SU-DHL-6 (cell line): ENCODE data around the gene C19orf53.

Experiments
- H2AFZ ChIP-seq: fragments of 200-600 bp; sonication (generic); 2 replicates; pipeline ENCODE4 v1.6.1; 2014; ENCODE audit warnings: low read depth, mild to moderate bottlenecking, moderate library complexity, mixed read lengths, antibody characterized with exemption, low read length; ENCODE audit not compliant: severe bottlenecking
- H3F3A ChIP-seq: fragments of 200-600 bp; shearing (Covaris generic); 2 replicates; pipeline ENCODE4 v1.6.0; 2016; ENCODE audit warnings: antibody characterized with exemption, mild to moderate bottlenecking; ENCODE audit not compliant: insufficient read depth
- H3K27ac ChIP-seq: fragments of 200-600 bp; sonication (generic); 2 replicates; pipeline ENCODE4 v1.5.1; 2016; ENCODE audit warnings: low read depth, mild to moderate bottlenecking, low read length, moderate library complexity, mixed read lengths
- H3K27me3 ChIP-seq: fragments of 200-600 bp; sonication (generic), shearing (Covaris generic); 2 replicates; pipeline ENCODE4 v1.6.0; 2014; ENCODE audit warnings: mild to moderate bottlenecking, low read length
- H3K36me3 ChIP-seq: fragments of 200-600 bp; sonication (generic); 2 replicates; pipeline ENCODE4 v1.6.1; 2014; ENCODE audit warnings: mild to moderate bottlenecking, low read length, mixed read lengths
- H3K4me2 ChIP-seq: fragments of 300-600, 200-600 bp; shearing (Covaris generic), sonication (generic); 2 replicates; pipeline ENCODE4 v1.6.0; 2014; ENCODE audit warnings: low read length, low read depth, mild to moderate bottlenecking; ENCODE audit not compliant: poor library complexity, severe bottlenecking
- H3K4me3 ChIP-seq: fragments of 200-600 bp; sonication (generic); 2 replicates; pipeline ENCODE4 v1.5.1; 2014; ENCODE audit warnings: antibody characterized with exemption, low read length, mild to moderate bottlenecking, mixed read lengths; ENCODE audit not compliant: insufficient read depth, poor library complexity, severe bottlenecking
- H3K79me2 ChIP-seq: fragments of 200-600 bp; sonication (generic); 2 replicates; pipeline ENCODE4 v1.6.1; 2014; ENCODE audit warnings: mild to moderate bottlenecking, low read length, moderate library complexity; ENCODE audit not compliant: insufficient read depth
- H3K9ac ChIP-seq: fragments of 200-600 bp; sonication (generic); 2 replicates; pipeline ENCODE4 v1.7.0; 2014; ENCODE audit warnings: mild to moderate bottlenecking, low read length
- H3K9me2 ChIP-seq: fragments of 200-600 bp; sonication (generic); replicated peaks from 2 replicates; pipeline ENCODE4 v1.6.1; 2014; ENCODE audit warnings: low read length; ENCODE audit not compliant: insufficient read depth
- H3K9me3 ChIP-seq: fragments of 200-600 bp; sonication (generic); 2 replicates; pipeline ENCODE4 v1.6.1; 2014; ENCODE audit warnings: low read length, mixed read lengths; ENCODE audit not compliant: insufficient read depth
- H4K20me1 ChIP-seq: fragments of 200-600 bp; sonication (generic); 2 replicates; pipeline ENCODE4 v1.6.1; 2014; ENCODE audit warnings: low read depth, mild to moderate bottlenecking, antibody characterized with exemption, low read length, moderate library complexity, mixed read lengths
- CTCF ChIP-seq: fragments of 200-600 bp; sonication (generic); IDR thresholded peaks from one replicate; pipeline ENCODE4 v1.5.1; 2017; ENCODE audit warnings: antibody characterized with exemption, mild to moderate bottlenecking, low read length, moderate library complexity; ENCODE audit not compliant: insufficient read depth, poor library complexity, severe bottlenecking
- EZH2phosphoT487 ChIP-seq: fragments of 200-600 bp; sonication (generic), shearing (Covaris generic); conservative IDR thresholded peaks from 2 replicates; pipeline ENCODE4 v1.6.1; 2018; ENCODE audit warnings: mild to moderate bottlenecking, antibody characterized with exemption, low read length, moderate library complexity, mixed read lengths

C19orf53 gene

DNA sequence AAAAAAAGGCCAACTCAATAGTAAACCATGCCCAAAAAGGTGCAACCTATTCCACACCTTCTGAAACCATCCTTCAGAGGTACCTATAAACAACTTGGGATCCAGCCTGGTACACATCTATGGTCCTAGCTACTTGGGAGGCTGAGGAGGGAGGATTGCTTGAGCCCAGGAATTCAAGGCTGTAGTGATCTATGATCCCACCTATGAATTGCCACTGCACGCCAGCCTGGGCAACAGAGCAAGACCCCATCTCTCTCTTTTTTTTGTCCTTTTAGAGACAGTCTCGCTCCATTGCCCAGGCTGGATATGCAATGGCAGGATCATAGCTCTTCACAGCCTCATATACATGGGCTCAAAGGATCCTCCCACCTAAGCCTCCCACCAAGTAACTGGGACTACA is 47.0 kb downstream of the C19orf53 start:
- Histone ChIP-seq H2AFZ (no peak overlapping the region), H3F3A (no peaks in the 10 kb centered on the region), H3K27me3 (no peaks in the 10 kb centered on the region), H3K9ac (no peak overlapping the region), H3K79me2 (no peaks in the 10 kb centered on the region), H3K36me3 (no peaks in the 10 kb centered on the region), H3K4me2 (no peak overlapping the region), H4K20me1 (no peaks in the 10 kb centered on the region), H3K27ac (no peak overlapping the region), H3K4me3 (no peak overlapping the region), H3K9me3 (no peaks in the 10 kb centered on the region), H3K9me2 (no peaks in the 10 kb centered on the region)
- TF ChIP-seq CTCF (no peak), EZH2phosphoT487 (no peak)

DNA sequence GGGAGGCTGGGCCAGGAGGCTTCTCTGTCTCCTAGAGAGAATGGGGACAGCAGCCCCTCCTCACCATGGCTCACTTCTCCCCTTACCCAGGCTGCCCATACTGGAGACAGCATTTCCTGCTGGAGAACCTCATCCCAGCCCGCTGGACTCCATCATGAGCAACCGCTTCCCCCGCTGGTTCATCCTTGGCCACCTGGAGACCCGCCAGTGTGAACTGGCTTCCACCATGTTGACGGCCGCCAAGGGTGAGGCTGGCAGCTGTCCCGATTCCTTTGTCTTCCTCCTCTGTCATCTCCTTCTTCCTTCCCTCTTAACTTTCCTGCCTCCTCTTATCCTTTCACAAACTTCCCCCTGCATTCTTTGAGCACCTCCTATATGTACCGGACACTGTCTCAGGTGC is 49.0 kb downstream of the C19orf53 start:
- Histone ChIP-seq H3K4me2 (no peak overlapping the region), H3K36me3 (no peaks in the 10 kb centered on the region)

GRCh38 chr19:13823901-13824300 is 49.6 kb downstream of the C19orf53 start:
- no peaks in the 10 kb centered on the region for H3F3A ChIP-seq
- no peaks in the 10 kb centered on the region for H3K79me2 ChIP-seq
- H3K9ac ChIP-seq, result no peak overlapping the region
- H3K27ac ChIP-seq, result no peak overlapping the region
- no peak for TF ChIP-seq CTCF
- no peak for TF ChIP-seq EZH2phosphoT487
- no peaks in the 10 kb centered on the region for H3K9me2 ChIP-seq
- no peak overlapping the region for H3K4me2 ChIP-seq
- H2AFZ ChIP-seq, result no peak overlapping the region
- H3K36me3 ChIP-seq, result no peaks in the 10 kb centered on the region
- no peak overlapping the region for H3K4me3 ChIP-seq
- no peaks in the 10 kb centered on the region for H4K20me1 ChIP-seq
- H3K27me3 ChIP-seq, result no peaks in the 10 kb centered on the region
- no peaks in the 10 kb centered on the region for H3K9me3 ChIP-seq

More for the DNA sequence above, 49.0 kb downstream of the C19orf53 start:
- Histone ChIP-seq H3K9ac (no peak overlapping the region), H3K79me2 (no peaks in the 10 kb centered on the region), H3K9me2 (no peaks in the 10 kb centered on the region), H3K9me3 (no peaks in the 10 kb centered on the region), H2AFZ (no peak overlapping the region), H3K27ac (no peak overlapping the region), H4K20me1 (no peaks in the 10 kb centered on the region), H3F3A (no peaks in the 10 kb centered on the region), H3K27me3 (no peaks in the 10 kb centered on the region), H3K4me3 (no peak overlapping the region)
- no peak for TF ChIP-seq CTCF
- TF ChIP-seq EZH2phosphoT487, result no peak
